HG03135 (cell line): ENCODE results near the gene BAG3.
A peak's percentile ranks its signal among the peaks of the same experiment; 100 is the strongest.
"Not testable (repeated sequence)": the region's sequence is repeated elsewhere in the genome, so short reads cannot be mapped to it uniquely, and the experiment has no call there.

ENCODE experiments used
- ATAC-seq: cut with Tn5 transposase; IDR thresholded peaks from one replicate; pipeline ENCODE4 v1.9.1; 2021; ENCODE audit warnings: mild to moderate bottlenecking, moderate library complexity; ENCODE audit not compliant: unreplicated experiment

BAG3 gene

DNA sequence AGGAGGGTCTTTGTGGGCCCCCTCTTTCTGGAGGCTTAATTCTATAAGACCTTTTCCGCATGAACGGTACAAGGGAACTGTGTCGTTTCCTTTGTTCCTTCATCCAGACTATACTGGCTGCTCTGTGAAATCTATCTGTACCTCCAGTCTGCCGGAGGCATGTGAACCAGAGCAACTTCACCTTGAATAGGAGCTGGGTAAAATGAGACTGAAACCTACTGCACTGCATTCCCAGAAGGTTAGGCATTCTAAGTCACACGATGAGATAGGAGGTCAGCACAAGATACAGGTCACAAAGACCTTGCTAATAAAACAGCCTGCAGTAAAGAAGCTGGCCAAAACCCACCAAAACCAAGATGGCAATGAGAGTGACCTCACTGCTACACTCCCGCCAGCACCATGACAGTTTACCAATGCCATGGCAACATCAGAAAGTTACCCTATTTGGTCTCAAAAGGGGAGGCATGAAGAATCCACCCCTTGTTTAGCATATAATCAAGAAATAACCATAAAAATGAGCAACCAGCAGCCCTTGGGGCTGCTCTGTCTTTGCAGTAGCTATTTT lies 37.9 kb downstream of the BAG3 start:
- ATAC-seq, result no peak

DNA sequence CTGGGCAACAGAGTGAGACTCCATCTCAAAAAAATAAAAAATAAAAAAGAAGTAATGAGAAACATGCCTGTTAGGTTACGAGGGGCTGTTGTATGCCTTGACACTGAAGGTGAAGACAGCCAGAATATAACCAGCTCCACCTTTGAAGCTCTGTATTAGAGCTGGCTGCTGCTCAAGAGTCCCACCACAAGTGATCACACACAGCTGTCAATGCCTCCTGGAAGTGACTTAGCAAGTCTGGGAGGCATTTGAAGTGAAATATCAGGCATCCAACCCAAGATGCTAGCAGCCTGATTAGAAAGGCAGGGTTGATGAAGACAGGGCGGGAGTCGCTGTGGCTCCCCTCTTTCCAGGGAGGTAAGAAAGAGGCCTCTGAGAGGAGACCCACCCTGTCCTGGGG lies 40.5 kb downstream of the BAG3 start:
- no peak for ATAC-seq

DNA sequence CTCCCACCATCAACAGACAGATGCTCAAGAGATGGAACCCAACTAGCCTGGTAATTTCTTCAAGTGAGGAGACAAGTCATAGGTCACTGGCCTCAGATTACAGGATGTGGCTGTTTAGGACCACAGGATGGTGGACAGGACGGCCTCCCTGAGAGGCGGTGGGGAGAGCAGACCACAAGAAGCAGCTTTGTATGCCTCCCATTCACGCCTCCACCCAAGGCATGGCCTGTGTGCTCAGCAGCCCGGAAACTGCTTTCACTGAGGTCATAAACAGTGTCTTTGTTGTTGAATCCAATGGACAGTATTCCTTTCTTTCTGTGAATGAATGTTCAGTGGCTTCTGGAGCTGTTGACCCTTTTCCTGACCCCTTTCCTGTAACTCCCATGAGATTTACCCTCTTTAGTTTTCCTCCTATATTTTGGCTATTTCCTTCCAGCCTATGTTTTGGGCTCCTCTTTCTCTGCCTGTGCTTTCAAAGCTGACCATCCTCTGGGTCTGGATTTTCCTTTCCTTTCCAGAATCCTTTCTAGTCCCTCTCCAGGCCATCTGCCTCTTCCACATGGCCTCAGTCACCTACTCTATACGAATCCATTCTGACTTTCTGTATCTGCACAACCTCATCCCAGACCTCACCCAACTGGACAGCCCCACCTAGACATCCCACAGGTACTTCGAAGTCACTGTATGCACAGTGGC lies 42.2 kb downstream of the BAG3 start:
- ATAC-seq, result no peak

DNA sequence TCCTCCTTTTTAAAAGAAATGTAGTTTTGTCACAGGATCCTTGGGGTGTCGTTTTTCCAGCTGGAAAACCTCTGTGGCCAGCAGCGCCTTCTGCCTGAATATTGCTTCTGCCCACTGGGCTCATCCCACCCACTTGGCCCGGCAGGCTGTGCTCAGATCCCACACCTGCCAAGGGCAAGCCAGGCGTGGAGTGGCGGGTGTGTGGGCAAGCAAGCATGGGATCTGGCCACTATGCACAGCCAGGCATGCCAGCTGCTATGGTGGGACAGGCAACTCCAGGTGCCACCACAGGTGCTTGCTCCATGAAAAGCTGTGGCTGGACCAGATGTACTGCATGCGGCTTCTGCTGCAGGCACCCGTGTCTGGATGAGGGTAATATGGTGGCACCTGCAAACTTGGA lies 43.4 kb downstream of the BAG3 start:
- no peak for ATAC-seq

DNA sequence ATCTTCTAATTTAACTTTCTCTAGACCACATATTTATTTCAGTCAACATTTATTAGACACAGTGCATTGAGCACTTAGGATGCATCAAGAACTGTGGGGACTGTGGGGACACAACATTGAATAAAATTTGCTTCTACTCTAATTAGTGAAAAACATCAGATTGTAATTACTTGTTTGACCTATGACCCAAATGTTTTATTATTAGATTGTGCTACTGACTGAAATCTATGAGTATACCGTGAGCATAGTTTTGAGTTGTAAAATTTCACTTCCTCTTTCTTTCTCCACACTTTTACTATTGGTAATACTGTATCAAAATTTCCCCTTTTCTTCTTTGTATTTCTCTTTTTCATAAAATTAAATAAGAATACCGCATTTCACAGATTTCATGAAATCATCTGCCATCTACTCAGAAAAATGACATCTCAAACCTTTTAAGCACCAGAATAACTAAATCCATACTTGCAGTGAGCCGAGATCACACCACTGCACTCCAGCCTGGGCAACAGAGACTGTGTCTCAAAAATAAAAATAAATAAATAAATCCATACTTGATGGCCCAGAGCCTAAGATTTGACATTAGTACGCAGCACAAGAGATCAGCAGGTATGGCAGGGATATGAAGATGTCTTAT lies 49.3 kb downstream of the BAG3 start:
- peak; percentile 40 for ATAC-seq

DNA sequence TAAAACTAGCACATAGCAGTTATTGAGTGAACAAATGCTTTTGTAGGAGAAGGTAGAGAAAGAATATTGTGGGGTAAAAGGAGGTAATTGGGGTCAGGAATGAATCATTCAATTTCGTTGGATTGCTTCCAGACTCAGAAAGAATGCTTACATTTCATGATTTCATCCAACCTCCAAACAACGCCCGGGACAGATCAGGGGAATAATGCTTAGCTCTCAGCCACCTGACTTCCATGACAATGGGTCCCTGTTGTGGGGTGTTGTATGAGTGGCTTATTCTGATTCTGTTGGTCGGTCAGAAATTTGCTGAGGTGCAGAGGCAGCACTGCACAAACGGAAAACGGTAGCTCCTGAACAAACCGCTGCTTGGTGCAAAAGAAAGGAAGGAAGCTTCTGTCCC lies 50.7 kb downstream of the BAG3 start:
- no peak for ATAC-seq

DNA sequence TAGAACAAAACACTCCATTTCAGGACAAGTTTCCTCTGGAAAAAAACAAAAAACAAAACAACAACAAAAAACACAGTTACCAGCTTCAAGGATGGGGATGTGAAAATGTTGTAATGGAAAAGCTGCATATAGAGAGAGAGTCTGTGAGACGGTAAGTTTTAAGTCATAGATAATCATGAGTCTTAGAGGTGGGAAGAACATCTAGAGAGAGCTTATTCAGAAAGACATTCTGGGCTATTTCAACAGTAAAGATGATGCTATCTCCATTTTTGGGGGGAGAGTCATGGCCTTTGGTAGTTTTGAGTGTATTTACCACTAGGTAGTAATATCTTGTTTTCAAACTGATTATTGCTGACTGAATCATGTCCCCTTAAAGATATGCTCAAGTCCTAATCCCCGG lies 51.4 kb downstream of the BAG3 start:
- ATAC-seq, result no peak

DNA sequence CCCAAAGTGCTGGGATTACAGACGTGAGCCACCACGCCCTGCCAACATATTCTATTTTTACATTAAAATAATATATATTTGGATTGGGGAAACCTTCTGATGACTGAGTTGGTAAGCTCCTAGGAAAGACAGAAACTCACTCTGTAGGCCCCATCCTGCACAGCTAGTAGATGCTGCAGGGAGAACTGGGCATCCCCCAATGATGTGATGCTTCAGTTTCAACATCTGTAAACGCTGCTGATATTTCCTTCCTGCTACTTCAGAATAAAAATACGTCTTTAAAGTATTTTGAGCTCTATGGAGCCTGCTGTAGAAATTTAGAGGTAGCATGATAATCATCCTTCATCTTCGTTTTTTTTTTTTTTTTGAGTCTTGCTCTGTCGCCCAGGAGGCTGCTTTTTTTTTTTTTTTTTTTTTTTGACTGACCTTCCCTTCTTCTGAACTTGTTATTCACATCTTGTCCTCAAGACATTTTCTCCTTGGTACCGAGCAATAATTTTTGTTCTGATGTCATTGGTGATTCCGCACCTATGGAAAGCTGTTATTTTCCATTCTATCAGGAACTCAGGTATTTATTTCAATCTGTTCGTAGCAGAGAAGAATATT lies 52.8 kb downstream of the BAG3 start:
- ATAC-seq, result no peak

DNA sequence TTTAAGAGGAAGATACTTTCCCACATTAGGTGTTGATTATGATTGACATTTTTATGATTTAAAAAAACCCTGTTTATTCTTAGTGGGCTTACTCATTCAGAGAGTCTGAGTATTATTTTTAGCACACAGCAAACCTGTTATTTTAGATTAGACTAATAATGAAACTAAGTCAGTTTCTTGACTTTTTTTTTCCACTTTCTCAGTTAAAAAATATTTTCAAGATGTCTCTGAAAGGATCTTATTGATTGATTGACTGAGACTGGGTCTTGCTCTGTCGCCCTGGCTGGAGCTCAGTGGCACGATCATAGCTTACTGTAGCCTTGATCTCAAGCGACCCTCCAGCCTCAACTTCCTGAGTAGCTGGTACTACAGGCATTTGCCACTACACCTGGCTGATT lies 54.3 kb downstream of the BAG3 start:
- ATAC-seq, result peak; percentile 45

DNA sequence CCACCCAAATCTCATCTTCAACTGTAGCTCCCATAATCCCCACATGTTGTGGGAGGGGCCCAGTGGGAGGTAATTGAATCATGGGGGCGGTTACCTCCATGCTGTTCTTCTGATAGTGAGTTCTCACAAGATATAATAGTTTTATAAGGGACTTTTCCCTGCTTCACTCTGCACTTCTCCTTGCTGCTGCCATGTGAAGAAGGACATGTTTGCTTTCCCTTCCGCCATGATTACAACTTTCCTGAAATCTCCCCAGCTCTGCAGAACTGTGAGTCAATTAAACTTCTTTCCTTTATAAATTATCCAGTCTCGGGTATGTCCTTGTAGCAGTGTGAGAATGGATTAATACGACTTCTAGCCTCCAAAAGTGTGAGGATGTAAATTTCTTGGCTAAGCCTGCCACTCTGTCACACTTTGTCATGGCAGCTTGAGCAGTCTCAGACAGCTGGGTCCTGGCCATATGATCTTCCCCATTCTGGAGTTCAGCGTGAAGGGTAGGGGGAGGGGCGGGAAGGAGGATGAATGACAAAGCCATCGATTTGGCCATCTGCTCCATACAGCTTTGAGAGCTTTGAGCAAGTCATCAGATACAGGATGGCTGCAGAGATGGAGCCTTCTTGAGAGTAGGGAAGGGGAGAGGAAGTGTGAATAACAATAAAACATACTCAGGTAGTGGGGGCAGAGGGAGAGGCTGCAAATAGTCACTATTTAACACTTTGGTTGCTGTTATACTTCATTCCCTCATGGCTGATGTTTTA lies 55.5 kb downstream of the BAG3 start:
- no peak for ATAC-seq

DNA sequence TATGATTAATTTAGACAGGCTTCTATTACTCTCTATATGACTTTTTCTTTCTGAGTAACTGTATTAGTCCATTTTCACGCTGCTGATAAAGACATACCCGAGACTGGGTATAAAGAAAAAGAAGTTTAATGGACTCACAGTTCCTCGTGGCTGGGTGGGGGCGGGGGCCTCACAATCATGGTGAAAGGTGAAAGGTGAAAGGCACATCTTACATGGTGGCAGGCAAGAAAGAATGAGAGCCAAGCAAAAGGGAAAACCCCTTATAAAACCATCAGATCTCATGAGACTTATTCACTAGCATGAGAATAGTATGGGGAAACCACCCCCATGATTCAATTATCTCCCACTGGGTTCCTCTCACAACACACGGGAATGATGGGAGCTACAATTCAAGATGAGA lies 56.2 kb downstream of the BAG3 start:
- not testable (repeated sequence) for ATAC-seq

DNA sequence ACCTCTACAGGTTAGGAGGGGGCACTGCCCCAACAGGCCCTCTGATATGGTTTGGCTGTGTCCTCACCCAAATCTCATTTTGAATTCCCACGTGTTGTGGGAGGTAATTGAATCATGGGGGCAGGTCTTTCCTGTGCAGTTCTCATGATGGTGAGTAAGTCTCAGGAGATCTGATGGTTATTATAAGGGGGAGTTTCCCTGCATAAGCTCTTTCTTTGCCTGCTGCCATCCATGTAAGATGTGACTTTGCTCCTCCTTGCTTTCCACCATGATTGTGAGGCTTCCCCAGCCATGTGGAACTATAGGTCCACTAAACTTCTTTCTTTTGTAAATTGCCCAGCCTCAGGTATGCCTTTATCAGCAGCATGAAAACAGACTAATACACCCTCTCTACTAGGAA lies 59.8 kb downstream of the BAG3 start:
- ATAC-seq, result not testable (repeated sequence)

DNA sequence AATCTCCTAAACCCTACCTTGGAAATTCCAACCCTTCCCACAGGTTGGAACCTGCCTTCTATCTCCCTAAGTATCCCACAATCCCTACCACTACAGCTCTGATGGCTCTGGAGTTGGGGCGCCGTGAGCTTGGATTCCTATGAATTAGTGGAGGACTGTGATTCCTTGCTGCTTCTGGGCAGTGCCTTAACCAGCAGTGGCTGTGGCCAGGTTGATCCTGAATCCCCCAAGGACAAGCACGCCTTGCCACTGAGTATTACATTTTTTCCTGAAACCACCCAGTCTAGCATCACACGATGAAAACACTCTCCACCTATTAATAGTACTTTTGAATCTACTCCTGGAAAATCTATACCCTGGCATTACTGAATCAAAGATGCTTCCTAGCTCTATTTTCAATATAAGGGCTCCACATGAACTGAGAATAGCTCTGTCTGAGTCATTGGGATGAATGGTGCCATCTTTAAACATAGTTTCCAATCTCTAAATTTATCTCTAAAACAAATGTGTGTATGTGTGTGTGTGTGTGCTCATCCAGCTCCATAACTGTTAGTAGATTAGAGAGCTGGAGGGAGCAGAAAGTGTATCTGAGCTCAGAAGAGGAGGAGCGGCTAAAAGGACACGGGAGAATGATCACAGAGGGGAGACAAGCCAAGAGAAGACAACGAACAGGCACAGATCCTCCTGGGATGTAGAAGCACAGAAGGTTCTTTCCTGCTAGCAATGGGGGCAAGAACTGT lies 62.7 kb downstream of the BAG3 start:
- no peak for ATAC-seq

DNA sequence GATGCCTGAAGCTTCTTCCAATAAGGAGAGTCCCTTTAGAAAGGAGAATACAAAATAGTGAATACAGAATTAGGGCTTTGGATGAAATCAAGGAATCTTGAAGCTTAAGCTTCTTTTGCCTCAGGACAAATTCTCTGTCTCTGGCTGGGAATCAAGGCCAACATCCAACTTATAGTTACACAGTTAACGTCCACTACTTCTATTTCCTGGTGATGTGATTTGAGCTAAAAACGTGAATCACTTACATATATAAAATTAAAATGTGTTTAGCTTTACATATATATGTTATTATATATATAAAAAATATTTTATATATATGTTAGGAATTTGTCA lies 63.3 kb downstream of the BAG3 start:
- no peak for ATAC-seq

DNA sequence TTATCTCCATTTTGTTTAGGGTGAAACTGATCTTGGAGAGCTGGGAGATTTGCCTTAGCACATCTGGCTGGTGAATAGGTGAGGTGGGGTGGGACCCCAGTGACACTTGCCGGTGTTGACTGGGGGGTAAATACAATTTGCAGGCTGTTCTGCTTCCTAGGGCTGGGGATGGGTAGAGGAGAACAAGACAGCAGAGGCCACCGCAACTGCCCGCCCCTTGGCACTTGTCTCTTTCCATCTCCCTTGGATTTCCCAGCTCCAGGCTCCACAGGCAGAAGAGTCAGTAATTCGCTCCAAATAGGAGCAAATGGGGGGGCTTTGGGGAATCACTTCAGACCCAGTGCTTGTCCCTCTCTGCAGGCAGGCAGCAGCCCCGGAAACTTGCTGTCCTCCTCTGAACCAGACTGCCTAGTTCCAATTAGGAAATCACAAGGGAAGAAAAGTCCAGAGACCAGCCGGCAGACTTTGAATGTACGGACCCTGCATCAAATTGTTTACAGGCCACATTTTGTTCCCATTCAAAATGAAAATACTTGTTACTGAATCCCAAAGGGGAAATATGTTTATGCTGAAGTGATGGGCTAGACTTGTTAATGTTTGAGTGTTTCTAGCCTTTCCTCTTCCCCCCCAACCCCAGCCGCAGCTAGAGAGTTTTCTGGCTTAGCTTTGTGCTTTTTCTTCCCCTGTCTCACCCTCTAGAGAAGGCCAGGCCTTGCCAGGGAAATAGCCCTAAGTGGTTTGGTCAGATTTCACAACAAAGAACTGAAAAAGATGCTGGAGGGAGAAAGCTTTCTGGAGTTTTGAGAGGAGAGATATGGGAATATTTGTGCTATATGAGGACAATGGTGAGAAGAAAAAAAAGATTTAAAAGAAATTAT lies 64.7 kb downstream of the BAG3 start:
- no peak for ATAC-seq

DNA sequence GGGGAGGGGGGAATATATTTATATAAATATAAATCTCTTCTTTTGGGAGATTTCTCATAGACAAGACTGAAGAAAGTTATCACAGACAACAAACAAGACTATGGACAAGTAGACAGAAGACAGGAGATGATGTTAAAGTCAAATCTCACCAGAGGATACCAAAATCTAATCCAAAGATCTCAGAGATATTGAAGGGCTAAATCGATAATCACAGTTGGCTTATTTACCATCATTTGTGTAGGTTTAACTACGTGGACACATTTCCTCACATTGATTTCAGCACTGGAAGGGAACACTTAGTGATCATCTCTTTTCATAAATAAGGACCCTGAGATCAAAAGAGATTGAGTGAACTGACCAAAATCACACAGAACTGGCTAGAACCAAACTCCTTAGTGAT lies 72.0 kb downstream of the BAG3 start:
- ATAC-seq, result no peak

DNA sequence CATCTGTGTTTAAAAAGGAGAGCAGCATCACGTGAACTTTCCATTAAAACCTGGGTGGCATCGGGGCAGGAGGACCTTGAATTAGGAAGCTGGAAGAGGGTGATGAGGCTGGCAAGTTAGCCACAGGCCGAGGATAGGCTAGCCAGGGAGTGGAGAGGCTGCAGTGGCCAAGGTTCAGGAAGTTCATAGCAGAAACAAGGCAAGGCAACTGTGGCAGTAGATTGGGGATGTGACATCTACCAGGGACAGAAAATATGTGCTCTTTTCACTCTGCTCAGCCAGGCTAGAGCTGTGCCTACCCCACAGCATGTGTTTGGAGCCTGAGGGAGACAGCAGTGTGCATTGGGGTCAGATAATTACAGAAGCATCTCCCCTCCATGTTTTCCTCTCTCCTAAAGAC lies 72.4 kb downstream of the BAG3 start:
- ATAC-seq, result no peak

DNA sequence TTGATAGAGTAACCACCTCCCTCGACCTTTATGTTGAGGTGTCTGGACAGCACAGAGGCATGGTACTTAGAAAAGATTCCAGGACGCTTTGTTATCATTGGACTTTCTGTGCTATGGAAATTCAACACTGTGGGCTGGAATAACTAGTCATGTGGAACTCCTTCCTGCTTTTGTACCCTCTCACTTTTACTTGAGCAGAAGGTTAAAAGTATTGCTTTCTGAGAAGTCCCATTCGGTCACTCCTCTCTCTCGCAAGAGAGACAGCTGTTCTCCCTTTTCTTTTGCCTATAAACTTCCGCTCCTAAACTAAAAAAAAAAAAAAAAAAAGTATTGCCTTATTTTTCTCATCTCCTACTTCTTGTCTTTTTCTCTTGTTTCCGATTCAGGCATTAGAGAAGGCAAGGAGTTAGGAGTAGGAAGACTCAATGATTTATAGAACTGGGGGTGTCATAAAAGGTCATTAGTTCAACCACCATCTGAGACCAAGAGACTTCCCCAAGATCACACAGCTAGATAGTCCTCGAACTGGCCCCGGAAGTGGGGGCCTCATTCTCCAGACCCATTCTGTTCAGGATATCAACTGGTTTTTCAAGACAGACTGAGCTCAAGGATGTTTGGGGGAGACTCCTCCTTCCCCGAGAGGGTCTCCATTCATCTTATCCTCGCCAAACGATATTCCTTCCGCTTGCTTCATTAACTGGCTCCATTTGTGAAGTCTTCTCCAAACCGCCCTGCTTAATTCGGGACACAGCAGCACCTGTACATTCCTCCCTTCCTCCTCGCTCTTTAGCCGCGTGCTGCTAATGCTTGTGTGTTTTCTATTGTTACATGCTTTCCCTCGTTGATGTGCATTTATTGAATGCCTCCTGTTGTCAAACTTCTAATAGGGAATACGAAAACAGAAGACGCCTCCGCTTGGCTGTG lies 73.7 kb downstream of the BAG3 start:
- peak; percentile 26 for ATAC-seq

DNA sequence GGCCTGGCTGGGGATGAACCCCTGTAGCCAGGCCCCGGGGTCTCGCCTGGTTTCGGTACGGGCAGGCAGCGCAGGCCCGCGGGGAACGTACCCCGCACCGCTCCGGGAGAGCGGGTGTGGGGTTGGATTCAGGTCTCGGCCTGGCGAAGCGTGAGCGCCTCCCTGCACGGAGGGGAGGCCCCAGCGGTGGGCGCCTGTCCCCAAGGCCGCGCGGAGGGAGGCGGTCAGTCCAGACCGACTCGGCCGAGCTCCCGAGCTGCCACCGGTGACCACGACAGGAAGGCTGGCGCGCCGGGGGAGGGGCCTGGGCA lies 74.3 kb downstream of the BAG3 start:
- no peak for ATAC-seq
